NCI-H345 treated with DMSO at 0.1 percent for 48 hours (cell line): ENCODE measurements around the gene HDC.

ENCODE experiments used
- DNase-seq: peaks from one replicate; lab custom pipeline; 2025; ENCODE audit not compliant: unreplicated experiment; lab: John Stamatoyannopoulos, UW

HDC gene

GRCh38 chr15:50227076-50227475, 38.5 kb downstream of the HDC start:
- DNase-seq = no peak

DNA sequence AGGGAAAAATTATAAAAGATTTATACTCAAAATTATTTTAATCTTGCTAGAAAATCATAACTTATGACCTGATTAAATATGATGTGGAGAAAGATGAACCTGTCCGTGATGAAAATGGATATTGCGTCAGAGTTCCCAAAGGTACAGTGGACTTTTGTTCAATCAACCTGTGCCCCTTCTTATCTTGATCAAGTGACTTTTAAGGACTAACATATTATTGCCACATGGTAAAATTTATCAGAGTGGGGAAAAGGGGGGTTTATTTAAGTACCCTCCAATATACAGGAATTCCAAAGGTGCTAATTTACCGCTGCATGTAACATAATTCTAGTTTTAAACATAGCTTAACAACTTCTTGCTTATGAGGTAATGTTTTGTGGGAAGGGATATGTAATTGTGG, 39.6 kb downstream of the HDC start:
- DNase-seq = no peak

DNA sequence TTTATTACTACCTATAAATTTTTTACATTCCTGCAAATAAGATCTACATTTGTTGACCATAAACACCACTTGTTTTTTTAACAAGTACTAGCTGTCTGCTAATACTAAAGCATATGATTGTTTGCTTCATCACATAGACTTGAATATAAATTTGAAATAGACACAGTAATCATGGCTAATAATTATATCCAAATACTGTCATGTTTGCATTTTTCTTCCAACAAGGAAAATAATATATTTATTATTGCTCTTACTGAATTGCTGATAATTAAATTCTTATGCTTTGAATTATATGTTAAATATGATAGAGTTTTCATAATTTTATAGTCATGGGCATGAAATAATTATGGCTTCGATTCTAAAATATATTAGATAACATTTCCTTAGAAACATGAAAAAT, 40.5 kb downstream of the HDC start:
- no peak for DNase-seq

DNA sequence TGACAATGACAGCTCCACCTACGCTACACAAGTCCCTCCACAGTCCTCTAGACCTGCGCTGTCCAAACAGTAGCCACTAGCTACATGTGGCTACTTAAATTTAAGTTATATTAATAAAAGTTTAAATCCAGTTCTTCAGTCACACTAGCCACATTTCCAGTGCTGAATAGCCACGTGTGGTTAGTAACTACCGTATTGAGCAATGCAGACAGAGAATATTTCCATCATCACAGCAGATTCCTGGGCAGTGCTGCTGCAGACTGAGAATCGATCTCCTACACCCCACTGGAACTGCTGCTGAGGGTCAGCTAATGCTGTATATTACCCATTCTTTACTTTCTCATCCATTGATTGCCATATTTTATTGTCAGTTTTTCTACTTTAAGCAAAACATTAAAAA, 40.9 kb downstream of the HDC start:
- DNase-seq = no peak

DNA sequence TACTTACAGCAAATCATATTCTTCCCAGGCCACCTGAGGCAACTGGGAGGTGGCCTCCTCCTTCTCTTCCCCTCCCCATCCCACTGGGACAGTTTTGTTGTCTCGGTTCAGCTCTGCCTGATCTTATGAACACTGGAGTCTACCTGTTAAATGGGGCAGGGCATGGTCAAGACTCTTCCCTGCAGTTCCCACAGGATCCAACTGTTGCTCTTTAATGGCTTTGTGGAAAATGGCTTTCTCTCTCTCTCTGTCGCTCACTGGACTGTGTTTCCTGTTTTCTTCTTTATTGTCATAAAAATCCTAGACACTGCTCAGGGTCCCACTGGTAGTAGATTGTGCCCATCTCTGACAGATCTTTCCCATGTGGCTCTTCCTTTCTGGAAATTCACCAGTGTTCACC, 43.3 kb downstream of the HDC start:
- DNase-seq = no peak

DNA sequence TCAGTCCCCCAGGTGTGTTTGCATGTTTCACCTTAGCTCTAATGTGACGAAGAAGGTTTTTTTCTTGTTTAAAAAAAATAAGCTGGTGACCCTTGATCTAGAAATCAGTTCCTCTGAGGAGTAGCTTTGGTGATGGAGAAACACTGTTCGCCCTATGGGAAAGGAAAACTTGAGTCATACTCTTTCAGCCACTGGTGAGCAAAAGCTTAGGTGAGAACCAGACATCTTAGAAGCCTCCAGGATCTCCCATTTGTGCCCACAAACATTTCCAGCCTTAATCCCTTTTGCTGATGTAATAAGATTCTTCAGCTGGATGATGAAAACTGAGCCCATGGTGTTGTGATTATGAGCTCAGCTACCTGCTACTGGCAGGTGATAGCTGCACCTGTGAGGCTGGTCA, 45.7 kb downstream of the HDC start:
- DNase-seq = no peak

DNA sequence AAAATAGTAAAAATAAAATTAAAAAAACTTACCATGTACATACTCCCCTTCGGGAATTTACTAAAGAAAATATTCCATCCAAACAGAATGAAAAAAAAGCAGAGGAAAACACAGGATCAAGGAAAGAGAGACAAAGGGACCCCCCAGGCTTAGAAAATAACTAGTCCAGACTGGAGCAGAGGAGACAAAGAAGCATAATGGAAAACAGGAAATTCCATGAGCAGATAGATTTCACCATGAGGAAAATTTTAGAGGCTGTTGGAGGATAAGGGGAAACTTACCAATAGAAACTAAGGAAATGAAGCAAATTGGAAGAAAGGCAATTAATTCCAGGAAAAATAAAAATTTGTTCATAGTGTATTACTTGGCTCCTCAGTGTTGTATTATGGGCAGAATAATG, 46.8 kb downstream of the HDC start:
- DNase-seq = no peak

DNA sequence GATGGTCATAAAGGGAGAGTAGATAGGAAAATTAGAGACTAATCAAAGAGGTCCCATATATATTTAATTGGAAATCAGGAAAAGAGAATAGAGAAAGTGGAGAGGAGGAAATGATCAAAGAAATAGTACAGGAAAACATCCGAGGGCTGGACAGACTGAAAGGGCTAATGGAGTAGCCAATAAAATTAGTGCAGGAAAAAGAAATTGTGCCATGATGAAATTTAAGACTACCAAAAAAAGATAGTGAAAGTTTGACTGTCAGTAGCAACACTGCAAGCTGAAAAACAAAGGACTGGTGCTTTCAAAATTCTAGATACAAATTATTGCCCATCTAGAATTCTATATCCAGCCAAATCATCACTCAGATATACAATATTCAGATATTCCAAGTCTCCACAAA, 47.2 kb downstream of the HDC start:
- DNase-seq = no peak

DNA sequence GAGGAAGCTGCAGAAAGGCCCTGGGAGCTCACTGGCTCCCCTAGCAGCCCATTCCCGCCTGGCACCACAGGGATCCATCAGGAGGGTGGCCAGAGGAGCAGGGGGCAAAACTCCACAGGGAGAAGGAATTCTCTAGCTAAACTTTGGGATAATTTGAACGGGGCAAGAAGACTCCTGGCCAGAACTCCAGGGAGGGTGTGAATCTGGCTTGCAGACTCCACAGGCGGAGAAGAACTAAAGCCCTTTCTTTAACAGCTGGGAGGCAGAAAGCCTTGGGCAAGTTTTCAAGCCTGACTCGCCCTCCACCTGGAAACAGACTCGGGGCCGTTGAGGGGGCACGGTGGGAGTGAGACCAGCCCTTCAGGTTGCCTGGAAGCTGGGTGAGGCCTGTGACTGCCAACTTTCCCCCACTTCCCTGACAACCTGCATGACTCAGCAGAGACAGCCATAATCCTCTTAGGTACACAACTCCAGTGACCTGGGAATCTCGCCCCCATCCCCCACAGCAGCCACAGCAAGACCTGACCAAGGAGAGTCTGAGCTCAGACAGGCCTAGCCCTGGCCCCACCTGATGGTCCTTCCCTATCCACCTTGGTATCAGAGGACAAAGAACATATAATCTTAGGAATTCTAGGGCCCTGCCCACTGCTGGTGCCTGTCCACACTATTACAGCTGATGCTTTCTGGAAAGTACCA, 54.9 kb downstream of the HDC start:
- DNase-seq = no peak

- no peak for DNase-seq
Measured at GRCh38 chr15:50209809-50210208, 55.7 kb downstream of the HDC start.

DNA sequence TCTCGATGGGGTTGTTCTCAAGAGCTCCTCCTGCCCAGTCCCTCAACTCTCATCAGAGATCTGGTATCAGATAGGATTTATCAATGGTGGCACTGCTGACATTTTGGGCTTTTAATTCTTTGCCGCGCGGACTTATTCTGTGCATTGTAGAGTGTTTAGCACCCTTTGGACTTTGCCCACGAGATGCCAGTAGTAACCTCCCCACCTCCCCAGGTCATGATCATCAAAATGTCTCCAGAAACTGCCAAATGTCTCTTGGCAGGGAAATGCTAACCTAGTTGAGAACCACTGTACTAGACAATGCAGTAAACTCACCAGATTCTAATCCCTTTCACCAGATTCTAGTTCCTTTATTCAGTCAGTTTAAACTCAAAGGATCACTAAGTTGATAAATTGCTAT, 59.5 kb downstream of the HDC start:
- no peak for DNase-seq

GRCh38 chr15:50202003-50202402, 63.5 kb downstream of the HDC start:
- DNase-seq = no peak

- no peak for DNase-seq
Measured at GRCh38 chr15:50192926-50193620, 72.5 kb downstream of the HDC start.

GRCh38 chr15:50192164-50192563, 73.4 kb downstream of the HDC start:
- DNase-seq = no peak
